ENCODE measurements around the gene GAGE10. TPM values are rescaled to one million over a fixed set of nuclear protein-coding genes. Genes with fewer than 3 reads are reported as not detected.
"Not testable (repeated sequence)": the region's sequence is repeated elsewhere in the genome, so short reads cannot be mapped to it uniquely, and the experiment has no call there.

GAGE10 gene
- total and polyA plus RNA-seq, 5 donors from 2014 or later: not detected

- no peaks in the 10 kb centered on the region for H3K27me3 ChIP-seq (ENCODE audit: control insufficient read depth, insufficient read depth, low read length)
- Mint-ChIP-seq H3K36me3 (no peaks in the 10 kb centered on the region), H3K4me1 (peaks cover 9 to 75% (median 22%) of the 10 kb centered on the region in 4 donors), H3K27ac (peak overlapping the region; percentile 79 to 93 (median 92)), H3K9me3 (no peaks in the 10 kb centered on the region), H3K27me3 (no peaks in the 10 kb centered on the region), H3K4me3 (peak overlapping the region; percentile 54 to 73 (median 65))
- peak; percentile 73 to 77 for ATAC-seq (ENCODE audit: low read depth in 2 of 2)
- H3K36me3 ChIP-seq (ENCODE audit: control insufficient read depth, insufficient read depth, low read length): no peaks in the 10 kb centered on the region
- no peak overlapping the region for H3K4me3 ChIP-seq (ENCODE audit: low read depth, low read length)
- H3K4me1 ChIP-seq (ENCODE audit: control insufficient read depth, insufficient read depth, low read length, poor library complexity, severe bottlenecking): peaks cover 32% of the 10 kb centered on the region
- H3K27ac ChIP-seq (ENCODE audit: insufficient read depth, low read length, poor library complexity, severe bottlenecking): peak overlapping the region; percentile 14
- no peaks in the 10 kb centered on the region for H3K9me3 ChIP-seq (ENCODE audit: control insufficient read depth in 2 of 2, low read length in 2 of 2)
- DNase-seq: peak; percentile 42 to 71 (median 54)
These were observed 11.7 kb upstream of the GAGE10 start for GRCh38 chrX:49291615-49292337.

- Histone ChIP-seq H3K4me3 (ENCODE audit: low read depth, low read length) (no peak overlapping the region), H3K9me3 (ENCODE audit: control insufficient read depth in 2 of 2, low read length in 2 of 2) (no peaks in the 10 kb centered on the region), H3K27ac (ENCODE audit: insufficient read depth, low read length, poor library complexity, severe bottlenecking) (no peak overlapping the region), H3K4me1 (ENCODE audit: control insufficient read depth, insufficient read depth, low read length, poor library complexity, severe bottlenecking) (peaks cover 29% of the 10 kb centered on the region), H3K27me3 (ENCODE audit: control insufficient read depth, insufficient read depth, low read length) (no peaks in the 10 kb centered on the region), H3K36me3 (ENCODE audit: control insufficient read depth, insufficient read depth, low read length) (no peaks in the 10 kb centered on the region)
- Mint-ChIP-seq H3K4me3 (peak overlapping the region in 2 of 4 donors; percentile 66 to 73), H3K27me3 (no peaks in the 10 kb centered on the region), H3K27ac (peak overlapping the region; percentile 6 to 93 (median 92)), H3K4me1 (peaks cover 9 to 70% (median 19%) of the 10 kb centered on the region in 4 donors), H3K9me3 (no peaks in the 10 kb centered on the region), H3K36me3 (no peaks in the 10 kb centered on the region)
- ATAC-seq (ENCODE audit: low read depth in 2 of 2): no peak
- DNase-seq: no peak
These were observed 10.8 kb upstream of the GAGE10 start for GRCh38 chrX:49292400-49293362.

- not testable (repeated sequence) for H3K9me3 ChIP-seq (ENCODE audit: control insufficient read depth in 2 of 2, low read length in 2 of 2); H3K27me3 Mint-ChIP-seq; DNase-seq; H3K4me3 ChIP-seq (ENCODE audit: low read depth, low read length); H3K4me1 ChIP-seq (ENCODE audit: control insufficient read depth, insufficient read depth, low read length, poor library complexity, severe bottlenecking); H3K4me3 Mint-ChIP-seq; H3K36me3 Mint-ChIP-seq; H3K9me3 Mint-ChIP-seq; ATAC-seq (ENCODE audit: low read depth in 2 of 2); H3K27me3 ChIP-seq (ENCODE audit: control insufficient read depth, insufficient read depth, low read length); H3K27ac Mint-ChIP-seq; H3K27ac ChIP-seq (ENCODE audit: insufficient read depth, low read length, poor library complexity, severe bottlenecking); H3K36me3 ChIP-seq (ENCODE audit: control insufficient read depth, insufficient read depth, low read length)
- peaks cover 0 to 38% (median 6%) of the 10 kb centered on the region in 4 donors for H3K4me1 Mint-ChIP-seq
These were observed 4.2 kb upstream of the GAGE10 start for GRCh38 chrX:49299293-49299692.

GRCh38 chrX:49300703-49301102 lies 2.7 kb upstream of the GAGE10 start:
- H3K27ac Mint-ChIP-seq: no peak overlapping the region

GRCh38 chrX:49307775-49308174 lies 4.3 kb downstream of the GAGE10 start:
- Mint-ChIP-seq H3K4me3 (peak overlapping the region in 3 of 4 donors; percentile 4 to 87 (median 21)), H3K4me1 (peaks cover 10 to 34% (median 16%) of the 10 kb centered on the region in 4 donors), H3K27ac (peak overlapping the region; percentile 11 to 100 (median 97))
- not testable (repeated sequence) for H3K4me1 ChIP-seq (ENCODE audit: control insufficient read depth, insufficient read depth, low read length, poor library complexity, severe bottlenecking); H3K4me3 ChIP-seq (ENCODE audit: low read depth, low read length); ATAC-seq (ENCODE audit: low read depth in 2 of 2); H3K36me3 ChIP-seq (ENCODE audit: control insufficient read depth, insufficient read depth, low read length); H3K27me3 Mint-ChIP-seq; H3K27ac ChIP-seq (ENCODE audit: insufficient read depth, low read length, poor library complexity, severe bottlenecking); DNase-seq; H3K36me3 Mint-ChIP-seq; H3K9me3 Mint-ChIP-seq; H3K9me3 ChIP-seq (ENCODE audit: control insufficient read depth in 2 of 2, low read length in 2 of 2); H3K27me3 ChIP-seq (ENCODE audit: control insufficient read depth, insufficient read depth, low read length)

More at GRCh38 chrX:49300703-49301102, 2.7 kb upstream of the GAGE10 start:
- H3K27me3 Mint-ChIP-seq: no peaks in the 10 kb centered on the region
- H3K36me3 Mint-ChIP-seq: no peaks in the 10 kb centered on the region
- DNase-seq: no peak
- Histone ChIP-seq H3K27me3 (ENCODE audit: control insufficient read depth, insufficient read depth, low read length) (no peaks in the 10 kb centered on the region), H3K9me3 (ENCODE audit: control insufficient read depth in 2 of 2, low read length in 2 of 2) (no peaks in the 10 kb centered on the region), H3K4me3 (ENCODE audit: low read depth, low read length) (no peak overlapping the region), H3K27ac (ENCODE audit: insufficient read depth, low read length, poor library complexity, severe bottlenecking) (no peak overlapping the region), H3K36me3 (ENCODE audit: control insufficient read depth, insufficient read depth, low read length) (no peaks in the 10 kb centered on the region), H3K4me1 (ENCODE audit: control insufficient read depth, insufficient read depth, low read length, poor library complexity, severe bottlenecking) (no peaks in the 10 kb centered on the region)
- H3K9me3 Mint-ChIP-seq: no peaks in the 10 kb centered on the region
- ATAC-seq (ENCODE audit: low read depth in 2 of 2): no peak
- H3K4me3 Mint-ChIP-seq: no peak overlapping the region
- peaks cover 0 to 33% (median 5%) of the 10 kb centered on the region in 4 donors for H3K4me1 Mint-ChIP-seq

GRCh38 chrX:49308604-49309269 lies 5.3 kb downstream of the GAGE10 start:
- Histone ChIP-seq H3K27me3 (ENCODE audit: control insufficient read depth, insufficient read depth, low read length) (no peaks in the 10 kb centered on the region), H3K36me3 (ENCODE audit: control insufficient read depth, insufficient read depth, low read length) (no peaks in the 10 kb centered on the region), H3K4me3 (ENCODE audit: low read depth, low read length) (peak overlapping the region; percentile 83), H3K4me1 (ENCODE audit: control insufficient read depth, insufficient read depth, low read length, poor library complexity, severe bottlenecking) (peaks cover 9% of the 10 kb centered on the region), H3K9me3 (ENCODE audit: control insufficient read depth in 2 of 2, low read length in 2 of 2) (no peaks in the 10 kb centered on the region), H3K27ac (ENCODE audit: insufficient read depth, low read length, poor library complexity, severe bottlenecking) (peak overlapping the region; percentile 74)
- peak overlapping the region; percentile 65 to 89 (median 87) for H3K4me3 Mint-ChIP-seq
- no peaks in the 10 kb centered on the region for H3K36me3 Mint-ChIP-seq
- no peaks in the 10 kb centered on the region for H3K9me3 Mint-ChIP-seq
- no peaks in the 10 kb centered on the region for H3K27me3 Mint-ChIP-seq
- peak in 1 of 3 donors; percentile 45 for DNase-seq
- peak; percentile 50 to 53 for ATAC-seq (ENCODE audit: low read depth in 2 of 2)
- peak overlapping the region; percentile 97 to 100 (median 97) for H3K27ac Mint-ChIP-seq
- peaks cover 10 to 29% (median 16%) of the 10 kb centered on the region in 4 donors for H3K4me1 Mint-ChIP-seq

- ATAC-seq (ENCODE audit: low read depth in 2 of 2) (peak; percentile 40 to 43), DNase-seq (peak in 2 of 3 donors; percentile 37 to 41)
- H3K27me3 Mint-ChIP-seq: no peaks in the 10 kb centered on the region
- peak overlapping the region; percentile 97 to 100 (median 97) for H3K27ac Mint-ChIP-seq
- Histone ChIP-seq H3K4me3 (ENCODE audit: low read depth, low read length) (peak overlapping the region; percentile 83), H3K36me3 (ENCODE audit: control insufficient read depth, insufficient read depth, low read length) (no peaks in the 10 kb centered on the region), H3K4me1 (ENCODE audit: control insufficient read depth, insufficient read depth, low read length, poor library complexity, severe bottlenecking) (peaks cover 9% of the 10 kb centered on the region), H3K27ac (ENCODE audit: insufficient read depth, low read length, poor library complexity, severe bottlenecking) (peak overlapping the region; percentile 74), H3K9me3 (ENCODE audit: control insufficient read depth in 2 of 2, low read length in 2 of 2) (no peaks in the 10 kb centered on the region), H3K27me3 (ENCODE audit: control insufficient read depth, insufficient read depth, low read length) (no peaks in the 10 kb centered on the region)
- peaks cover 10 to 29% (median 16%) of the 10 kb centered on the region in 4 donors for H3K4me1 Mint-ChIP-seq
- peak overlapping the region; percentile 65 to 89 (median 87) for H3K4me3 Mint-ChIP-seq
- no peaks in the 10 kb centered on the region for H3K36me3 Mint-ChIP-seq
- H3K9me3 Mint-ChIP-seq: no peaks in the 10 kb centered on the region
These were observed 6.0 kb downstream of the GAGE10 start for GRCh38 chrX:49309401-49309981.
